ENCODE data around the gene MIAT.
"Not testable (repeated sequence)": the region's sequence is repeated elsewhere in the genome, so short reads cannot be mapped to it uniquely, and the experiment has no call there.

The MIAT gene

DNA sequence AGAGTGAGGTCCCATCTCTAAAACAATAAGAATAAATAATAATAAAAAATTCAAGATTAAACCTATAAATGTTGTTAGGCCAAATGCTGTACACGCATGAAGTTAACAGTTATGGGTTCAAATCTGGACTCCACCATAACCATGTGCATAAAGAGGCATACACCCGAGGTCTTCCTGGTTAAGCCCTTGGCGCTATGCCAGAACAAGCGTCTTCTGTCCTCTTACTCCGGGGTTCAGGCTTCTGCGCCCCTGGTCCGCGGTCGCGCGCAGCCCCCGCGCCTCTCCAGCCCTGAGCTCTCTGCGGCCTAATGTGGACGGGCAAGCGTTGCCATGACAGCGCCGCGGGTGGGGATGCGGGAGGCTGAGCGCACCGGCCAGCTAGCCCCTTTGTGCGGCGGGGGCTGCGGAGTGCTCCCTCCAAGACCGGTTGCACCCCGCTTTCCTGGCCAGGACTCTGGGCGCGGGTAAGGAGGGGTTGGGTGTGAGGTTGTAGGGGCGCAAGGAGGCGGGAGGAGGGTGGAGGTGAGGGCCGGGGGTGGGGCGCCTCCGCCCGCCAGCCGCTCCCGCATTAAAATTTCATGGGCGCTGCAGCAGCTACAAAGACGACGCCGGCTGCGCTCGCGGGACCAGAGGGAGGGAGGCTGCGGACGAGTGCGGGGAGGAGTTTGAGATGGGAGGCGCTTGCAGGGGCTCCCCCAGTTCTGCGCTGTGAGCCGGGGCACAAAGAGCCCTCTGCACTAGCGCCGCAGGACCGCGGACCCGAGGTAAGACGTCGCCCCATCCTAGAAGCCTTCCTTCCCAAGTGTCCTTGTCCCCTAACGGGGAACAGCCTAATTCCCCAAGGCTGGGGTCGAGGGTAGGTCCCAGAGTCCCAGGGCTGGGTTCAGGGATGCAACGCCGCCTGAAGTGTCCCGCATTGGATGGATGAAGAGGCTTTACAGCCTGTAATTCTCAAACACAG lies at the start of gene MIAT:
TSS of gene MIAT (plus strand) at position 698 of the 961 bp plus-strand sequence.
- no peak for DNase-seq

GRCh38 chr22:26608129-26608528 lies 49.3 kb upstream of the MIAT start:
- no peak for DNase-seq

GRCh38 chr22:26609287-26609686 lies 48.1 kb upstream of the MIAT start:
- DNase-seq = no peak

DNA sequence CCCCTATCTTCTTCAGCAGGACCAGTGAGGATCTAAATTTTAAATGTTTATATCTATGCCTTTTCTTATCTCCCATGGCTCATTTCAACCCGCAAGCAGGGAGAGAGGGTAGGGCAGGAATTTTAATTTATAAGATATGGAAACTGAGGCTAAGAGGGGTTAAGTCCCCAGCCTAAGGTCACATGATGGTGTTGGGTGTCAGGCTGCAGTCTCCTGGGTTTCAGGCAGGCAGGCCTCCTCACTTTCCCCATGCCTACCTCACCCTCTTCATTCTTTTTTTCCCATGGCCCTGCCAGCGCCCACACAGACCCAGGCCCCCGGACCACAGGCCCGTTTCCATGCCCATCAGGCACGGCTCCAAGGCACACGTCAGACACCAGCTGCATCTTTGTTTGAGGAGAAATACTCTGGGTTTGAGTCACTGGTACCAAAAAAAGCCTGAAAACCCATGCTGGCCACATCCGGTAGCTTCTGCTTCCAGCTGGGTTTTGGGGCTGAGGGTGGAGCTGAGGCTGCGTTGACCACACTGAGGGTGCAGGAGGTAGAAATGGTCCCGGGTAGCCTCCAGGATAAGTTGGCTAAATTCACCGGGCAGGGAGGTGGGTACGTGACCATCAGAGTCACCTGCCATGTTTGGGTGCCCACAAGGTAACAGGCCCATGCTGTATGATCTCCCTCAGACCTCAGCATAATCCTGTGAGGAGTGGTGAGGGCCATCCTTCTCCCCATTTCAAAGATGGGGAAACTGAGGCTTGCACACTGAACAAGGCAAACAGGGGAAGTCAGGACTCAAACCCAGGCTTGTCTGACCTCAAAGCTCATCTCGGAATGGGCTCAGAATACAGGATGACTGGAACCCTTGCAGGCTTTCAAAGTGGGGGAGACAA lies 47.1 kb upstream of the MIAT start:
- peak; percentile 6 for DNase-seq

- DNase-seq = no peak
These were observed 46.4 kb upstream of the MIAT start for GRCh38 chr22:26610996-26611395.

DNA sequence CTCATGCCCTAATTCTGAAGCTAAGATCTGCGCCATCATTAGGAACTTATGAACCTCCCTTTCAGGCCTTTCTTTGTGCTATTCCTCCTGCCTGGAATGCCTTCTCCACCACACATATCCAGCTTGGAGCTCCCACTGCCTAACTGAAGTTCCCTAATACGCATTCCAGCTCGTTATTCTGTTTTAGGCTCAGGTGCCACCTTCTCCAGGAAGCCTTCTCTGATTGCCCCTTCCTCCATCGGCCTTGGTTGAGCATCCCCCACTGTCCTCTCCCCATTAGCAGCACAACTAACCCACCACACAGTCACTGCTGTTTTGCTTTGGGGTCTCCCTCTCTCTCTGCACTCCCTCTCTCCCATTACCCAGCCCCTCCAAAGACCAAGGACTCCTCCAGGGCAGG lies 44.7 kb upstream of the MIAT start:
- no peak for DNase-seq

- DNase-seq = not testable (repeated sequence)
These were observed 43.6 kb upstream of the MIAT start for GRCh38 chr22:26613753-26614152.

DNA sequence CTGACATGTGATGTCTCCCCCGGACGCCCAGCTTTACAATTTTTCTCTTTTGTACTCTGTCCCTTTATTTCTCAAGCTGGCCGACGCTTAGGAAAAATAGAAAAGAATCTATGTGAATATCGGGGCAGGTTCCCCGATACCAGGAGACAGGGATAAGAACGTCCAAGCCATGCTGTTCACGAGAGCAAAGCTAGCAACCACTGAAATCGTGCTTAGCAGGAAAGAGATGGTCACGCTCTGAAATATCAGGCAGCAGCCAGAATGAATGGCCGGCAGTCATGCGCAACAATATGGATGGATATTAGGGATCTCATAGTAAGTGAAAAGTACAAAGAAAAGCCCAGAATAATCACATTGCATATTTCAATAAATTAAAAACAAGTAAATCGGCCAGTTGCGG lies 43.1 kb upstream of the MIAT start:
- no peak for DNase-seq

GRCh38 chr22:26615149-26615548 lies 42.2 kb upstream of the MIAT start:
- no peak for DNase-seq

- DNase-seq = no peak
These were observed 41.5 kb upstream of the MIAT start for GRCh38 chr22:26615830-26616435.

DNA sequence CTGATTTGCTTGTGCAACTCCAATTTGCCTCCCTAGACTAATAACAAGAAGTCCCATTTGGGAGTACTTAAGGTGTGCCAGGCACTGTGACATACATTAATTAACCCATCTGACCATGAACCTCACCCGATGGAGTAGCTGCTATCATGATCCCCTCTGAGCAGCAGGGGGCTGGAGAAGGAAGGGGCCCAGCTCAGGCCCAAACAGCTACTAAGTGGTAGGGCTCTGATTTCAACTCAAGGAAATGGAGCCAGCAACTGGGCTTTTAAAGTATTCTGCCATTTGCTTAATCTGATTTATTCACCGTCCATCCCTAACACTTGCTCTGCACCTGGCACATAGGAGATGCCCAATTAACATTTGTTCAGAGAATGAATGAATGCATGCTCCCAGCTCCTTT lies 40.7 kb upstream of the MIAT start:
- DNase-seq = no peak

DNA sequence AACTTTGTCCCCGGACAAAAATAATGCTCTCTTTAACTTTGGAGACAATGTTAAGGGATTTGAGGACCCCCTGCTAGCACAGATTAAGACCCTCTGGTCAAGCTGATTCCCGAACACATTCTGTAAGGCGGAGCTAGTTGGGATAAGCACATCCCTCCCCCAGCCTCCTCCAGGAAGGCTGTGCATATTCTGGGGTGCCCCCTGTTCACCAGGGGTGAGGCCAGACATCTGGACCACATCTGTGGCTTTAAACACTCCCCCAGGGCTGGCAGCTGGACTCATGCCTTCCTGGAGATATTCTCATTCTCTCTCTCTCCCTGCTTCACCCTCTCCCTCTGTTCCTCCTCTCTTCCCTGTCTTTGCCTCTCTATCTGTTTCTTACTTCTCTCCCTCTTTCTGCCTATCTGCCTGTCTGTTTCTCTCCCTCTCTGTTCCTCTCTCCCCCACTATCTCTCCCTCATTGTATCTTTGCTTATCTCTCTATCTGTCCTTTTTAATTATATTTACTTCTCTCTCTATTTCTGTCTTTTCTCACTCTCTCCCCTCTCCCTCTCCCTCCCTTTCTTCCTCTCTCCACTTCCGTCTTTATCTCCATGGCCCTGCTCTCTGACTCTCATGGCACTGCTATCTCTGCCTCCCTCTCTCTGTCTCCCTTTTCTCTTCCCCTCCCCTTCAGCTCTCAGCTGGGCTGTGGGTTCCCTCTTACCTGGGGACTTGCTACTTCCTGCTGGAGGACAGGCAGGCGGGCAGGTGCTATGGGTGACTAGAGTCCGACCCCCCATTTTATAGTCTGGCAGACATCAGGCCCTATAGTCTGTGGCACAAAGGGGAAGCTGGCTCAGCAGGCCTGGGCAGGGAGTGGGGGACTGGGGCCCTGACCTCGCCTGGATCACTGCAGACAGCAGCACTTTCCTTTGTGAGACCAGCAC lies 39.9 kb upstream of the MIAT start, which contains the start of gene CRYBB1:
TSS of gene CRYBB1 (minus strand) at position 757 of the 929 bp plus-strand sequence. CDS start 1,708 bp downstream, outside the sequence.
- DNase-seq = no peak

GRCh38 chr22:26618455-26618854 lies 38.9 kb upstream of the MIAT start:
- no peak for DNase-seq

DNA sequence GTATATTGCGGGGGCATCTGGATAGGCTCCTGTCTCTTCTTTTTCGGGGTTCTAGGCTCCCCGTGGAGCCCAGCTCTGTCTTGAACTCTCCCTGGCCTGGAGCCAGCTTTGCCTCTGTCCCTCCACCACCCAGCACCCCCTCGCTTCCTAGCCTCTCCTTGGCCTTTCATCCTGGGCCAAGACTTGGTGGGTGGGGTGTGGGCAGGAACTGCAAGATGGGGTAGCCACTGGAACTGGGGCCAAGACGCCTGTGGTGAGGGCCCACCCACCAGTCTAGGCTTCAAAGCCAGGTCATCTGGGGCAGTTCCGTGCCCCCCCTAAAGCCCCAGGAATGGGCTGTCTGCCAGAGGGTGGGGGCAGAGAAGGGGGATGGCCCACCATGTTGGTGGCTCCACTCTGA lies 37.9 kb upstream of the MIAT start:
- no peak for DNase-seq

- no peak for DNase-seq
These were observed 37.2 kb upstream of the MIAT start for GRCh38 chr22:26620197-26620596.

DNA sequence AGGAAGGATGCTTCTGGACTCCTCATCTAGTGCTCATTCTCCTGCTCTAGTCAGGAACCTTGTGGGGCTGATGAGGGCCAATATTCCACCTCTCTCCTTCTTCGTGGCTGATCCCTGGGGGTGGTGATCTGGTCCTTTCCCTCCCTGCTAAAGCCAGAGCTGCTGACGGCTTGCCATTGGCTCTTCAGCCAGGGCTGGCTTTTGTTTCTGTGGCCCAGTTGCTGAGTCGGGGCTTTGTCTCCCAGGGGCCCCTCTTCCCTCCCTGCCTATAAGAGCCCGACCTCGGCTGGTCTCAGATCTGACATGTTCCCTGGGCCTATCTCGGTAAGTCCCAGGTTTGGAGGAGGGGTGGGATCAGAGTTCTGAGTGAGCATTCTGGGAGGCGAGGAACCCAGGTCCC lies 35.7 kb upstream of the MIAT start, which contains the start of gene CRYBA4:
TSS of gene CRYBA4 (plus strand) at position 301 of the 400 bp plus-strand sequence. CDS start 634 bp downstream, outside the sequence.
- no peak for DNase-seq

DNA sequence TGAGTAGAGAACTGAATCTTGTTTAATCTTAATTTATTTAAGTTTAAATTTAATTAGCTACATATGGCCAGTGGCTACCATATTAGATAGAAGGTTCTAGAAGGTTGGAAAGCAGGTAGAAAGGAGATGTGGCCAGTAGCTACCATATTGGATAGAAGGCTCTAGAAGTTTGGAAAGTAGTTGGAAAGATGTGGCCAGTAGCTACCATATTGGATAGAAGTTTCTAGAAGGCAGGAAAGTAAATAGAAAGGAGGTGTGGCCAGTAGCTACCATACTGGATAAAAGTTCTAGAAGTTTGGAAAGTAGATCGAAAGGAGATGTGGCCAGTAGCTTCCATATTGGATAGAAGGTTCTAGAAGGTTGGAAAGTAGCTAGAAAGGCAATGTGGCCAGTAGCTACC lies 33.4 kb upstream of the MIAT start:
- DNase-seq = no peak

GRCh38 chr22:26624803-26625202 lies 32.6 kb upstream of the MIAT start:
- no peak for DNase-seq

DNA sequence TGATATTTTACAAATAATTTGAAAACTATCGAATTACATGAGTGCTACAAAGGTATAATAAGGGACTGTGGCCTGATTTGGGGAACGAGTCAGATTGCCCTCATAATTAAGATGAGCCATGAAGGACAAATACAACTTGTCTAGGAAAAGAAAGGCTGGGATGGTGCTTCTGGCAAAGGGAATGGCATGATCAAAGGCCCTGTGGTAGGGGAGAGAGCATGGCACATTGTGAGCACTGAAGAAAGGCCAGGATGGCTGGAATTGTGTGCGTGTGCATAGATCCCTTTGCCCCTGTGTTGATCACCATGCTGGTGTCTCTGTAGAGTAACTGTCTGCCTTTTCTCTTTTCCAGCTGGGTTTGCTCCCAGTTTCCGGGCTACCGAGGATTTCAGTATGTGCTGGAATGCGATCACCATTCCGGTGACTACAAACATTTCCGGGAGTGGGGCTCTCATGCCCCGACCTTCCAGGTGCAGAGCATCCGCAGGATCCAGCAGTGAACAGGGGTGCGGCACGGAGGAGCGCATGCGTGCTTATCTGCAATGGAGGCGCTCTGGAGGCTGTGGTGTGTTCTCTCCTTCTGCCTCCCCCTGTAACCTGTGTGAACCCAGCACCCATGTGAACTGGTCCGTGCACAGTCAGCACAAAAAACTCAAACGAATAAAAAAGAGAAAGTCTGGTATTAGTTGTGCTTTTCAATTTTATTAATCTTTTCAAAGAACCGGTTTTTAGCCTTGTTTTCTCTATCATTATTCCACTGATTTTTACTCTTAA lies 27.2 kb upstream of the MIAT start:
- no peak for DNase-seq

- no peak for DNase-seq
These were observed 26.1 kb upstream of the MIAT start for GRCh38 chr22:26631282-26631681.

Measured in NCI-H226 (cell line).